HL-60 (cell line): Measurements from ENCODE around the gene HOXB7.

Experiments used
- CTCF ChIP-seq: IDR thresholded peaks from one replicate; pipeline ENCODE4 v1.5.1; 2011; ENCODE audit warnings: low read length, control low read depth, inconsistent platforms; ENCODE audit not compliant: insufficient read depth
- GABPA ChIP-seq: IDR thresholded peaks from 2 replicates; pipeline ENCODE4 v1.6.1; 2012; ENCODE audit warnings: low read depth
- POLR2AphosphoS5 ChIP-seq: IDR thresholded peaks from 2 replicates; pipeline ENCODE4 v1.6.1; 2012; ENCODE audit warnings: low read depth
- REST ChIP-seq: IDR thresholded peaks from 2 replicates; pipeline ENCODE4 v1.6.1; 2012; ENCODE audit warnings: low read depth; ENCODE audit not compliant: insufficient replicate concordance
- SPI1 ChIP-seq: IDR thresholded peaks from 2 replicates; pipeline ENCODE4 v1.6.1; 2012; ENCODE audit warnings: low read depth, mild to moderate bottlenecking, borderline replicate concordance

GRCh38 chr17:48610282-48611211 is at the start of gene HOXB7:
- no peak for TF ChIP-seq CTCF
- TF ChIP-seq POLR2AphosphoS5 = no peak
- TF ChIP-seq GABPA = no peak
- no peak for TF ChIP-seq REST
- TF ChIP-seq SPI1 = no peak
